ENCODE measurements around the gene MCRIP1. TPM values are rescaled to one million over a fixed set of nuclear protein-coding genes. Genes with fewer than 3 reads are reported as not detected.

MCRIP1 gene
- total RNA-seq, 4 donors from 2014 or later, result 8.3 to 36.2 (median 25.2) TPM

DNA sequence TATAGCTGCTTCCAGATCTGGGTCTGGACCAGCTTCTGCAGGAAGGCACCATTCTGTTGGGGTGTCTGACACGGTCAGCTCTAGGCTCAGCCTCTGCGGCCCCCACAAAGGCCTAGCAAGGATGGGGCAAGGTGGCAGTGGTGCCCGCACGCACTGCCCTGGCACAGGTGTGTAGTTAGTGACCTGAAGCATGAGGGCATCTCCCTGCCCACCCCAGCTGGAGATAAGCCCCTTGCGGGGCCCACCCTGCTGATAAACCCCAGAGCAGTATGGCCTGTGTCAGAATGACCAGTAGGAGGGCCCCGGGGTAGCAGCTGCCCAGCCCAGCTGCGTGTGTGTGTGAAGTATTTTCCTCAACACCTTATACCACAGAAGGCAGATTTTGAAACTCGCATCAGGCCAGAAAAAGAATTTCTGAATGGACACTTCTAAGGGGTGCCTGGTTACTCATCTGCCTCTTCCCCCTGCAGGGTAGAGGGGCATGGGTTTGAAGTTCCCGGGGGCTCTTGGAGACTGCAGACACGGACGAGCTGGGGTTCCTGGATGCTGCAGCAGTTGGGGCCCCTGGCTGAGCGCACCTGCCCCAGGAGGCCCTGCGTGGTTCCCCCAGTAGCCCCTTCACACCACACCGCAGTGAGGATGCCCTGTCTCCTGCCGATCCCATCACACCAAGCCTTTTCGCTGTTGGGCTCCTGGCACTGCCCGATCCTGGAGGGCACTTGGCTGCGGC, 33.5 kb upstream of the MCRIP1 start:
- DNase-seq (no peak), ATAC-seq (no peak)
- Histone ChIP-seq H3K27me3 (no peaks in the 10 kb centered on the region), H3K27ac (peak overlapping the region; percentile 94 to 99 (median 97)), H3K4me3 (no peak overlapping the region), H3K4me1 (peaks cover 55 to 62% of the 10 kb centered on the region in 2 donors), H3K36me3 (peaks cover 0 to 21% of the 10 kb centered on the region in 2 donors), H3K9me3 (no peaks in the 10 kb centered on the region)
- no peak for TF ChIP-seq POLR2A (IDR thresholded peaks at IDR 0.05)
- TF ChIP-seq, protein P1, sequence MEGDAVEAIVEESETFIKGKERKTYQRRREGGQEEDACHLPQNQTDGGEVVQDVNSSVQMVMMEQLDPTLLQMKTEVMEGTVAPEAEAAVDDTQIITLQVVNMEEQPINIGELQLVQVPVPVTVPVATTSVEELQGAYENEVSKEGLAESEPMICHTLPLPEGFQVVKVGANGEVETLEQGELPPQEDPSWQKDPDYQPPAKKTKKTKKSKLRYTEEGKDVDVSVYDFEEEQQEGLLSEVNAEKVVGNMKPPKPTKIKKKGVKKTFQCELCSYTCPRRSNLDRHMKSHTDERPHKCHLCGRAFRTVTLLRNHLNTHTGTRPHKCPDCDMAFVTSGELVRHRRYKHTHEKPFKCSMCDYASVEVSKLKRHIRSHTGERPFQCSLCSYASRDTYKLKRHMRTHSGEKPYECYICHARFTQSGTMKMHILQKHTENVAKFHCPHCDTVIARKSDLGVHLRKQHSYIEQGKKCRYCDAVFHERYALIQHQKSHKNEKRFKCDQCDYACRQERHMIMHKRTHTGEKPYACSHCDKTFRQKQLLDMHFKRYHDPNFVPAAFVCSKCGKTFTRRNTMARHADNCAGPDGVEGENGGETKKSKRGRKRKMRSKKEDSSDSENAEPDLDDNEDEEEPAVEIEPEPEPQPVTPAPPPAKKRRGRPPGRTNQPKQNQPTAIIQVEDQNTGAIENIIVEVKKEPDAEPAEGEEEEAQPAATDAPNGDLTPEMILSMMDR (IDR thresholded peaks at IDR 0.05 in 4 of 5, conservative IDR thresholded peaks at IDR 0.05 in 1 of 5), result no peak
- in situ Hi-C loops (cut with MboI; ENCODE audit: low sequenced_read_pairs in 4 of 4), result no loop called here
- intact Hi-C loops (cut with DNase I; ENCODE audit: low total_unique reads), result no loop called here

DNA sequence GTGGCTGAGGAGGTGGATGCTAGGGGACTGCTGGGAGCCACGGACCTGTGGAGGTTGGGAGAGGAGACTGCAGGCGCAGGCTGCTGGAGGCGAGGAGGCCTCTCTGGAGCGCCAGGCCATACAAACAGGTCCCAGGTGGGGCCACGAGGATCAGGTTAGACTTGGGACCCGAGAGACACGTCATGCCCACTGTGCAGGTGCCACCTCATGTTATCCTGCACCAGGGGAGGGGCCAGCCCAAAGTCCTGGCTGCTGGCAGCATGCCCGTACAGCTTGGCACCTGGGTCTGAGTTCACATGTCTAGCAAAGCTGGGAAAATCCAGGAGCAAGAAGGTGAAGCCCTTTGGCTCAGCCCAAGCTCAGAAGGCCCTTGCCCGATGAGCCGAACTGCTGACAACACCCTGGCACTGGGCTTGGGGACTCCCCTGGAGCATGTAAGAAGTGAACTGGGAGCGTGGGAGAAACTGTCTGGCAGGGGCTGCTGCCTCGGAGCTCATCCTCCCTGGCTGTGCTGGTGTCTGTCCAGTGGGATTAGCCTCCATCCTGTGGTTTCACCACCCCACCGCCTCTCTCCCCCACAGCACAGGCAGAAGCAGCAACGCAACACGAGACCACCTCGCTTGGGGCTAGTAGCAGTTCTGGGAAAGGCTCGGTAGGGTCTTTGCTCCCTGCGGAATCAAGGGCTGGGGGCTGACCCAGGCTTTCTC, 32.8 kb upstream of the MCRIP1 start:
- TF ChIP-seq POLR2A (IDR thresholded peaks at IDR 0.05), result no peak
- TF ChIP-seq, protein P1 (IDR thresholded peaks at IDR 0.05 in 4 of 5, conservative IDR thresholded peaks at IDR 0.05 in 1 of 5), result no peak
- H3K36me3 ChIP-seq, result peaks cover 0 to 21% of the 10 kb centered on the region in 2 donors
- peaks cover 58 to 64% of the 10 kb centered on the region in 2 donors for H3K4me1 ChIP-seq
- no peak overlapping the region for H3K4me3 ChIP-seq
- intact Hi-C loops (cut with DNase I; ENCODE audit: low total_unique reads) (no loop called here), in situ Hi-C loops (cut with MboI; ENCODE audit: low sequenced_read_pairs in 4 of 4) (no loop called here)
- H3K9me3 ChIP-seq, result no peaks in the 10 kb centered on the region
- peak overlapping the region; percentile 4 to 99 (median 70) for H3K27ac ChIP-seq
- DNase-seq (no peak), ATAC-seq (no peak)
- H3K27me3 ChIP-seq, result no peaks in the 10 kb centered on the region

DNA sequence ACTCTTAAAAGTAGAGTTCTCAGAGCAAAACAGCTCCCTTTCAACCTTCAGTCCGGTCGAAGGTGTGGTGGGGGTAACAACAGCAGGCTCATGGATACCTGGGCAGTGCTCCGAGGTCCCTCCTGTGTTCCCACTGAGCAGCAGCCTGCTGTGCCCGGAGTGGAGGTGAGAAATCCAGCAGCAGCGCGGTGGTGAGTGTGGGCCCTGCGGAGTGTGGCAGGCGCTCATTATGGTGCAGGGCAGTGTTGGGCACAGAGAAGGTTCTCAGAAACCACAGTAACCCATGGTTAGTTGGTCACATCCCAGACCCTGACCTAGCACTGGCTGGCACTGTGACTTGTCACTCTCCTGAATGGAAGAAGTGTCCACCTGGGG, 32.3 kb upstream of the MCRIP1 start:
- DNase-seq (no peak), ATAC-seq (no peak)
- H3K27me3 ChIP-seq, result no peaks in the 10 kb centered on the region
- no peaks in the 10 kb centered on the region for H3K9me3 ChIP-seq
- peak overlapping the region; percentile 1 to 99 (median 49) for H3K27ac ChIP-seq
- peaks cover 0 to 21% of the 10 kb centered on the region in 2 donors for H3K36me3 ChIP-seq
- no peak overlapping the region for H3K4me3 ChIP-seq
- TF ChIP-seq, protein P1 (IDR thresholded peaks at IDR 0.05 in 4 of 5, conservative IDR thresholded peaks at IDR 0.05 in 1 of 5), result no peak
- no peak for TF ChIP-seq POLR2A (IDR thresholded peaks at IDR 0.05)
- intact Hi-C loops (cut with DNase I; ENCODE audit: low total_unique reads), result no loop called here
- peaks cover 56 to 63% of the 10 kb centered on the region in 2 donors for H3K4me1 ChIP-seq
- in situ Hi-C loops (cut with MboI; ENCODE audit: low sequenced_read_pairs in 4 of 4), result no loop called here

DNA sequence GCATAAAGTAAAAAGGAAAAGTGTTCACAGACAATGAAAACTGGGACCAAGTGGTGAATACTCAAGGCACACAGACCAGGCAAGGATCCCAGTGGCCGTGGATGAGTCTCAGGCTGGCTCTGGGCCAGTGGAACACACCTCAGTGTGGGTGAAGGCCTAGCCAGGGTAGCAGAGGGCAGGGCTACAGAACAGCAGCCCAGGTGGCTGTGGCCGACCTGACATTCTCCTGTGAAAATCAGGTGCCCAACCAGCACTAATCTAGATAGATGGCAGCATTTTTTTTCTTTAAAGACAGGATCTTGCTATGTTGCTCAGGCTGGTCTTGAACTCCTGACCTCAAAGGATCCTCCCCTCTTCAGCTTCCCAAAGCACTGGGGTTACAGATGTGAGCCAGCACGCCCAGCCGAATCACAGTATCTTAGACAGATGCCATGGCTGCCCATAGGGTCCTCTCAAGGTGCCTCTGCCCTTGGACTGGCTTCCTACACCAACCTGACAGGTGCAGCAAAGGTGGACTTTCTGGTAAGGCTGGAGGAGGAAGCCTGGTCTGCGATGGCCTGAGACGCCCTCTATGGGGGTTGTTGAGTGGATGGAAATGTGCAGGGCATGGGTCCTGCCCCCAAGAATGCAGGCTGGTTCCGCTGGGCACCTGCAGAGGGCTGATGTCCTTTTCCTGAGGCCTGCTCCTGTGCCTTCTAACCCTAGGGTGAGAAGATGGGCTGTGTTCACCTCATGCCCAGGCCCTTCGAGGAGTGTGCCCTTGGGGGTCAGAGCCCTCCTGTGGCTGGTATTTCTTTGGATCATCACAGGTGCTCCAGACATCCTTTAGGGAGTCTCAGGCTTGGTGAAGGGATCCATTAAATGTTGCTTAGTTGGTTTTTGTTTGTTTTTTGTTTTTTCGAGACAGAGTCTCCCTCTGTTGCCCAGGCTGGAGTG, 31.0 kb upstream of the MCRIP1 start:
- intact Hi-C loops (cut with DNase I; ENCODE audit: low total_unique reads), result no loop called here
- in situ Hi-C loops (cut with MboI; ENCODE audit: low sequenced_read_pairs in 4 of 4), result no loop called here
- Histone ChIP-seq H3K27ac (peak overlapping the region; percentile 99 to 100 (median 99)), H3K27me3 (no peaks in the 10 kb centered on the region), H3K36me3 (peaks cover 0 to 13% of the 10 kb centered on the region in 2 donors), H3K9me3 (no peaks in the 10 kb centered on the region), H3K4me3 (no peak overlapping the region), H3K4me1 (peaks cover 50 to 57% of the 10 kb centered on the region in 2 donors)
- no peak for DNase-seq
- TF ChIP-seq POLR2A (IDR thresholded peaks at IDR 0.05), result no peak
- TF ChIP-seq, protein P1 (IDR thresholded peaks at IDR 0.05 in 4 of 5, conservative IDR thresholded peaks at IDR 0.05 in 1 of 5), result no peak
- ATAC-seq, result no peak
